HCT116 (cell line): Measurements from ENCODE around the gene ZCCHC17. TPM values are rescaled to one million over a fixed set of nuclear protein-coding genes. Genes with fewer than 3 reads are reported as not detected.

ENCODE experiments used
- ATAC-seq: fragments of 200-7000 bp; cut with Tn5 transposase; 2 replicates; pipeline ENCODE4 v1.9.1; 2020; ENCODE audit warnings: mild to moderate bottlenecking, moderate library complexity
- BruUV-seq: library from RNA; stranded (reverse); fragments of 400-500 nt; replicated peaks from 2 replicates; lab custom pipeline; 2021; lab: Mats Ljungman, UMichigan
- CTCF ChIA-PET: fragments of 300-600 bp; sonication (Branson Sonifier 250); formaldehyde crosslinking; loops from one replicate; lab custom pipeline; 2021; ENCODE audit warnings: antibody characterized with exemption; lab: Charles Lee
- POLR2A ChIA-PET: fragments of 300-600, 350-600 bp; sonication (Branson Sonifier 250); formaldehyde crosslinking; loops from one replicate; lab custom pipeline; 2021; ENCODE audit warnings: antibody characterized with exemption; lab: Charles Lee
- RAD21 ChIA-PET, 2 experiments: fragments of 300-600 bp; sonication (Branson Sonifier 250); formaldehyde crosslinking; loops; one replicate each; lab custom pipeline; 2023; ENCODE audit warnings: low total read pairs in 2 of 2; ENCODE audit not compliant: uncharacterized antibody in 2 of 2, unreplicated experiment in 2 of 2, low non-redundant PET in 1 of 2; lab: Charles Lee
- DNase-seq: peaks from one replicate; pipeline ENCODE4 v3.0.0-alpha.2; 2010; ENCODE audit warnings: low read depth, low spot score
- H2AFZ ChIP-seq: fragments of 200-600 bp; shearing (Covaris generic), sonication (generic); 2 replicates; pipeline ENCODE4 v1.6.1; 2017; ENCODE audit warnings: low read depth, mixed run types, mixed read lengths, antibody characterized with exemption, low read length; ENCODE audit not compliant: poor library complexity, severe bottlenecking
- H3K27ac ChIP-seq: 2 replicates; pipeline ENCODE4 v1.5.1; 2012; ENCODE audit warnings: low read depth, low read length
- H3K27me3 ChIP-seq: fragments of 200-600 bp; sonication (generic); 2 replicates; pipeline ENCODE4 v1.6.1; 2016; ENCODE audit warnings: mixed run types, low read length, mixed read lengths; ENCODE audit not compliant: insufficient read depth
- H3K36me3 ChIP-seq, 2 experiments: fragments of 200-500 bp in 1 of 2; fragments of 200-600 bp in 1 of 2; sonication (Bioruptor generic) in 1 of 2; sonication (generic) in 1 of 2; 2 replicates each; pipeline versions ENCODE4 v1.5.1 to v1.6.1; 2014 to 2016; ENCODE audit warnings: low read length in 2 of 2, inconsistent platforms in 1 of 2, mixed read lengths in 1 of 2, mixed run types in 1 of 2; ENCODE audit not compliant: insufficient read depth in 2 of 2, control insufficient read depth in 1 of 2
- H3K4me1 ChIP-seq, 2 experiments: fragments of 200-600 bp in 1 of 2; sonication (generic) in 1 of 2; 2 replicates each; pipeline versions ENCODE4 v1.5.1 to v1.6.1; 2012 to 2017; ENCODE audit warnings: low read length in 2 of 2, inconsistent platforms in 1 of 2, mild to moderate bottlenecking in 1 of 2, mixed read lengths in 1 of 2, mixed run types in 1 of 2, moderate library complexity in 1 of 2; ENCODE audit not compliant: insufficient read depth in 2 of 2, control insufficient read depth in 1 of 2
- H3K4me2 ChIP-seq: fragments of 200-600 bp; sonication (generic); 2 replicates; pipeline ENCODE4 v1.6.1; 2017; ENCODE audit warnings: mixed run types, low read length, mixed read lengths
- H3K4me3 ChIP-seq, 2 experiments: fragments of 200-600 bp in 1 of 2; sonication (generic) in 1 of 2; replicated peaks in 1 of 2; 2 replicates each; pipeline ENCODE4 v1.5.1; 2011 to 2016; ENCODE audit warnings: low read length in 2 of 2, control low read depth in 1 of 2, low read depth in 1 of 2, mild to moderate bottlenecking in 1 of 2, mixed read lengths in 1 of 2, mixed run types in 1 of 2
- H3K79me2 ChIP-seq: fragments of 200-600 bp; sonication (generic); 2 replicates; pipeline ENCODE4 v1.6.1; 2017; ENCODE audit warnings: mild to moderate bottlenecking, mixed run types, low read length, moderate library complexity, mixed read lengths; ENCODE audit not compliant: insufficient read depth
- H3K9ac ChIP-seq: fragments of 200-600 bp; sonication (generic); 2 replicates; pipeline ENCODE4 v1.6.1; 2016; ENCODE audit warnings: low read length, mixed read lengths
- H3K9me2 ChIP-seq: fragments of 200-600 bp; sonication (generic), shearing (Covaris generic); 2 replicates; pipeline ENCODE4 v1.6.1; 2017; ENCODE audit warnings: mixed run types, mild to moderate bottlenecking, moderate library complexity; ENCODE audit not compliant: insufficient read depth
- H3K9me3 ChIP-seq, 2 experiments: fragments of 200-500 bp in 1 of 2; fragments of 200-600 bp in 1 of 2; sonication (Bioruptor generic) in 1 of 2; sonication (generic) in 1 of 2; 2 replicates each; pipeline ENCODE4 v1.6.1; 2014 to 2017; ENCODE audit warnings: low read length in 2 of 2, mixed read lengths in 2 of 2, inconsistent platforms in 1 of 2, low read depth in 1 of 2, mild to moderate bottlenecking in 1 of 2, mixed run types in 1 of 2, moderate library complexity in 1 of 2; ENCODE audit not compliant: control insufficient read depth in 1 of 2, insufficient read depth in 1 of 2
- H4K20me1 ChIP-seq: fragments of 200-600 bp; sonication (generic), shearing (Covaris generic); 2 replicates; pipeline ENCODE4 v1.6.1; 2017; ENCODE audit warnings: mixed run types, mild to moderate bottlenecking, moderate library complexity; ENCODE audit not compliant: insufficient read depth
- CTCF ChIP-seq, 3 experiments: fragments of 200-600 bp in 1 of 3; sonication (generic) in 1 of 3; IDR thresholded peaks in 2 of 3; conservative IDR thresholded peaks in 1 of 3; 2 replicates each; pipeline ENCODE4 v1.5.1; 2012 to 2017; ENCODE audit warnings: low read depth in 2 of 3, low read length in 2 of 3, antibody characterized with exemption in 1 of 3, borderline replicate concordance in 1 of 3, control low read depth in 1 of 3, mild to moderate bottlenecking in 1 of 3, mixed read lengths in 1 of 3, mixed run types in 1 of 3, moderate library complexity in 1 of 3; ENCODE audit not compliant: insufficient read depth in 1 of 3
- EGR1 ChIP-seq: IDR thresholded peaks from 2 replicates; pipeline ENCODE4 v1.6.1; 2012; ENCODE audit warnings: low read depth
- ELF1 ChIP-seq: IDR thresholded peaks from 2 replicates; pipeline ENCODE4 v1.6.1; 2012; ENCODE audit warnings: low read depth, borderline replicate concordance
- EZH2 ChIP-seq: fragments of 200-600 bp; sonication (generic); IDR thresholded peaks from 2 replicates; pipeline ENCODE4 v1.6.1; 2017; ENCODE audit warnings: antibody characterized with exemption, mixed run types
- EZH2phosphoT487 ChIP-seq: fragments of 200-600 bp; IDR thresholded peaks from 2 replicates; pipeline ENCODE4 v1.6.1; 2018; ENCODE audit warnings: antibody characterized with exemption, borderline replicate concordance
- FOSL1 ChIP-seq: IDR thresholded peaks from 2 replicates; pipeline ENCODE4 v1.6.1; 2012; ENCODE audit warnings: low read depth
- JUND ChIP-seq: IDR thresholded peaks from 2 replicates; pipeline ENCODE4 v1.6.1; 2012
- MAX ChIP-seq: IDR thresholded peaks from 2 replicates; pipeline ENCODE4 v1.6.1; 2012
- POLR2A ChIP-seq: IDR thresholded peaks from 2 replicates; pipeline ENCODE4 v1.7.0; 2011; ENCODE audit warnings: borderline replicate concordance; ENCODE audit not compliant: insufficient read depth, insufficient read length; ENCODE audit errors: extremely low read depth
- POLR2AphosphoS5 ChIP-seq: IDR thresholded peaks from 2 replicates; pipeline ENCODE4 v1.6.1; 2011; ENCODE audit warnings: mild to moderate bottlenecking, low read depth, low read length, moderate library complexity
- RAD21 ChIP-seq: IDR thresholded peaks from 2 replicates; pipeline ENCODE4 v1.6.1; 2012; ENCODE audit warnings: low read depth, mild to moderate bottlenecking
- REST ChIP-seq: IDR thresholded peaks from 2 replicates; pipeline ENCODE4 v1.6.1; 2012; ENCODE audit warnings: low read depth
- SIN3A ChIP-seq: IDR thresholded peaks from 2 replicates; pipeline ENCODE4 v1.6.1; 2012; ENCODE audit warnings: low read depth
- SRF ChIP-seq: IDR thresholded peaks from 2 replicates; pipeline ENCODE4 v1.6.1; 2012; ENCODE audit warnings: low read depth
- TCF7L2 ChIP-seq: IDR thresholded peaks from 2 replicates; pipeline ENCODE4 v1.7.0; 2011; ENCODE audit warnings: borderline replicate concordance, inconsistent platforms; ENCODE audit not compliant: insufficient read depth, insufficient read length; ENCODE audit errors: extremely low read depth
- ZFX ChIP-seq: fragments of 450-650 bp; IDR thresholded peaks from 2 replicates; pipeline ENCODE4 v1.6.1; 2017
- intact Hi-C: fragments of 100-400 bp; cut with micrococcal nuclease; formaldehyde crosslinking; loops from 2 replicates; pipeline ENCODE4 v1.10.0; 2022
- total RNA-seq: library from RNA; stranded (reverse); gene quantifications from one replicate; pipeline ENCODE4 v1.2.1, GENCODE V29; 2021; ENCODE audit not compliant: unreplicated experiment

The ZCCHC17 gene
- total RNA-seq, 1 experiment from 2014 or later: 27.8 TPM

GRCh38 chr1:31264790-31265386 lies 31.9 kb upstream of the ZCCHC17 start (continued):
- TF ChIP-seq REST (no peak), RAD21 (no peak)

GRCh38 chr1:31266547-31266946 lies 30.3 kb upstream of the ZCCHC17 start:
- Histone ChIP-seq H3K79me2 (peaks cover 13% of the 10 kb centered on the region; the same call in 1 of the 2 replicates), H3K27ac (no peak overlapping the region), H3K9ac (no peak overlapping the region), H3K4me2 (no peak overlapping the region), H3K9me3 (no peaks in the 10 kb centered on the region), H4K20me1 (no peaks in the 10 kb centered on the region), H2AFZ (no peak overlapping the region), H3K4me3 (no peak overlapping the region), H3K27me3 (no peaks in the 10 kb centered on the region), H3K4me1 (no peaks in the 10 kb centered on the region), H3K9me2 (no peaks in the 10 kb centered on the region), H3K36me3 (peaks cover 47 to 50% of the 10 kb centered on the region in 2 experiments)
- POLR2A ChIA-PET: no interaction called here
- RAD21 ChIA-PET: no interaction called here
- no peak for DNase-seq
- CTCF ChIA-PET: no interaction called here
- no TSS peak for BruUV-seq
- intact Hi-C loops: no loop called here
- no peak for ATAC-seq
- TF ChIP-seq MAX: no peak
- TF ChIP-seq POLR2A: no peak
- no peak for TF ChIP-seq ELF1
- no peak for TF ChIP-seq SIN3A
- TF ChIP-seq CTCF (IDR thresholded peaks at IDR 0.05 in 2 of 3, conservative IDR thresholded peaks at IDR 0.05 in 1 of 3; ENCODE audit: borderline replicate concordance in 1 of 3, insufficient read depth in 1 of 3, low read depth in 2 of 3, low read length in 2 of 3): no peak
- no peak for TF ChIP-seq POLR2AphosphoS5
- no peak for TF ChIP-seq EGR1
- TF ChIP-seq FOSL1: no peak
- no peak for TF ChIP-seq EZH2
- TF ChIP-seq EZH2phosphoT487: no peak
- no peak for TF ChIP-seq ZFX
- no peak for TF ChIP-seq SRF
- TF ChIP-seq TCF7L2: no peak
- no peak for TF ChIP-seq JUND
